Heart right ventricle (tissue), 16 donors: ENCODE measurements around the gene RBP5. TPM values are rescaled to one million over a fixed set of nuclear protein-coding genes. Genes with fewer than 3 reads are reported as not detected.
"Not testable (repeated sequence)": the region's sequence is repeated elsewhere in the genome, so short reads cannot be mapped to it uniquely, and the experiment has no call there.

ENCODE experiments used
- ATAC-seq, 8 donors: fragments of 200-7000 bp; cut with Tn5 transposase; one replicate each; pipeline ENCODE4 v1.9.1; 2020; ENCODE audit warnings: mild to moderate bottlenecking in 8 of 8, moderate library complexity in 8 of 8, moderate number of reproducible peaks in 1 of 8
- DNase-seq, 2 donors: peaks; one replicate each; pipeline ENCODE4 v3.0.0-alpha.2; 2020
- H3K27ac ChIP-seq, 10 donors: fragments of 200-600 bp; sonication (generic) in 2 of 10; one replicate each; pipeline versions ENCODE4 v1.5.0 to v1.8.0; 2020 to 2022; ENCODE audit warnings: mild to moderate bottlenecking in 3 of 10
- H3K27me3 ChIP-seq, 7 donors: fragments of 200-600 bp; one replicate each; pipeline ENCODE4 v1.8.0; 2021 to 2022; ENCODE audit warnings: mild to moderate bottlenecking in 2 of 7
- H3K36me3 ChIP-seq, 9 donors: fragments of 200-600 bp; sonication (generic) in 1 of 9; one replicate each; pipeline versions ENCODE4 v1.5.0 to v1.8.0; 2020 to 2022; ENCODE audit warnings: mild to moderate bottlenecking in 2 of 9
- H3K4me1 ChIP-seq, 9 donors: fragments of 200-600 bp; sonication (generic) in 1 of 9; one replicate each; pipeline versions ENCODE4 v1.5.0 to v1.8.0; 2020 to 2022; ENCODE audit warnings: mild to moderate bottlenecking in 4 of 9
- H3K4me3 ChIP-seq, 10 donors: fragments of 200-600 bp; sonication (generic) in 2 of 10; one replicate each; pipeline versions ENCODE4 v1.5.0 to v1.8.0; 2020 to 2022; ENCODE audit warnings: mild to moderate bottlenecking in 7 of 10, moderate library complexity in 2 of 10
- H3K9me3 ChIP-seq, 11 donors: fragments of 200-600 bp in 10 of 11; sonication (generic) in 2 of 11; one replicate each; pipeline versions ENCODE4 v1.5.0 to v1.8.0; 2013 to 2022; ENCODE audit warnings: mild to moderate bottlenecking in 2 of 11, control low read depth in 1 of 11, moderate library complexity in 1 of 11
- WGBS, 2 donors: extraction: QIAGEN DNeasy Blood & Tissue Kit; methylation state at CpG; one replicate each; pipeline ENCODE4 v1.1.7; 2013; ENCODE audit warnings: inconsistent platforms in 1 of 2; 5-methylcytosine and 5-hydroxymethylcytosine counted together
- intact Hi-C, 10 donors: fragments of 100-400 bp; cut with DNase I; formaldehyde crosslinking; loops; one replicate each; pipeline versions ENCODE4 v1.11.1 to v1.14.2; 2022
- polyA plus RNA-seq, 2 donors: library from polyadenylated mRNA; stranded (reverse); fragments of 200-250 nt; gene quantifications; one replicate each; pipeline ENCODE4 v1.2.3, GENCODE V29; 2013
- total RNA-seq, 10 donors: library from RNA; stranded (reverse); fragmentation: NEBNext Ultra II Directional in 3 of 10; extraction: Animal tissue kit (Norgen Biotek cat#: 25700) in 3 of 10; gene quantifications; one replicate each; pipeline versions ENCODE4 v1.2.1 to v1.2.4, GENCODE V29; 2021 to 2023
- TF ChIP-seq, protein P1 (sequence below), 9 donors: fragments of 200-600 bp; sonication (generic) in 2 of 9; IDR thresholded peaks; one replicate each; pipeline versions ENCODE4 v1.5.0 to v1.8.0; 2021 to 2022; ENCODE audit warnings: antibody characterized with exemption in 9 of 9, mild to moderate bottlenecking in 5 of 9, moderate library complexity in 1 of 9
- donor health status: Arrhythmogenic right ventricular cardiomyopathy.
- donor health status: ischemic (EF 13 %, LVEDD 7.1; RV severe dilation, severe dysfunction).
- donor health status: healthy with polysubstance abuse.
- donor health status: DM: no; HTN: yes; CAD: no.
- donor health status: DM: no; HTN: no; CAD: no.
- donor health status: ischemic (EF 25% LVEDD 6.9; RV normal size, moderate dysfunction).
- donor health status: ischemic (EF 25% LVEDD 5.7; RV mildly dilated, moderate dysfunction).
- donor health status: healthy.
- donor health status: DM: yes; HTN: yes; CAD: no.
- donor health status: Ischemic cardiomyopathy.
- donor health status: ischemic (EF 35%, LVEDD 5.7; RV mildly dilated, moderate dysfunction).
- donor health status: nonischemic (EF 11% LVEDD 7.7; RV severe dilation, severe dysfunction).
- donor health status: DM: yes; HTN: yes; CAD: no.
- donor health status: PGD.
- donor health status: ischemic (EF 29% LVEDD 5.4; RV normal size, mild dysfunction).
- donor health status: nonischemic (EF 23%, LVEDD 6.1; RV moderate dilation, normal function).

The RBP5 gene
- total and polyA plus RNA-seq, 12 donors = 0.34 to 3.2 (median 0.64) TPM; not detected in 6

DNA sequence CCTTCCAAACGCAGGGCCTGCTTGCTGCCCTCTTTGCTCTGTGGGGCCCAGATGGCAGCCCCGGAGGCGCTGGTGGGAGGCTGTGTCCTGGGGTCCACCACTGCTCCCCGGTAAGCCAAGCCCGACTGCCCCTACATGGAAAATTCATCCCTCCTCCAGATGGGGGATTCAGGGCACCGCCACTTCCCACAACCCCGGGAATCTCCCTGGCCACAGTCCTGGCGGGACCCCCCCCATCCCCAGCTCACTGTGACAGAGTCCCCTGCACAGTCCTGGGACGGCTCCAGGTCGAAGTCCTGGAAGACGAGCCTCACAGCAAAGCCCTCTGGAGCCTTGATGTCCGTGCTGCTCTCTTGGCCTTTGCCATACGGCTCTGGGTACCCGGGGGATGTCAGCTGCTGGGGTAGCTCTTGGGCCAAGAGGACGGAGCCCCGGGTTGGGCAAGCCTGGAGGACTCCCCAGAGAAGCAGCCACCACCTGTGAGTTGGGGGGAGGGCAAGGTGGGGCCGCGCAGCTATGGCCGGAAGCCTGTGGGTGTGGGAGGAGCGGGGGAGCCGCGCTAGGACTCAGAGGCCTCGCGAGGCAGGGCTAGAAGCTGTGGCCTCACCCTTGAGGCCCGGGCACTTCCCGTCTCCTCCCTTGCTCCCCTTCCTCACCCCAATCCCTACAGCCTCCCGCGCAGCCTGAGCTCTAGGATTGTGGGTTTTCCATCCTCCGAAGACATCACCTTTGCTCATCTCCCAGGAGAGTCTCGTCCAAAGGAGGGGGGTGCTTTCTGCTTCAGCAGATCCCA, 20.5 kb downstream of the RBP5 start:
- TF ChIP-seq, protein P1, sequence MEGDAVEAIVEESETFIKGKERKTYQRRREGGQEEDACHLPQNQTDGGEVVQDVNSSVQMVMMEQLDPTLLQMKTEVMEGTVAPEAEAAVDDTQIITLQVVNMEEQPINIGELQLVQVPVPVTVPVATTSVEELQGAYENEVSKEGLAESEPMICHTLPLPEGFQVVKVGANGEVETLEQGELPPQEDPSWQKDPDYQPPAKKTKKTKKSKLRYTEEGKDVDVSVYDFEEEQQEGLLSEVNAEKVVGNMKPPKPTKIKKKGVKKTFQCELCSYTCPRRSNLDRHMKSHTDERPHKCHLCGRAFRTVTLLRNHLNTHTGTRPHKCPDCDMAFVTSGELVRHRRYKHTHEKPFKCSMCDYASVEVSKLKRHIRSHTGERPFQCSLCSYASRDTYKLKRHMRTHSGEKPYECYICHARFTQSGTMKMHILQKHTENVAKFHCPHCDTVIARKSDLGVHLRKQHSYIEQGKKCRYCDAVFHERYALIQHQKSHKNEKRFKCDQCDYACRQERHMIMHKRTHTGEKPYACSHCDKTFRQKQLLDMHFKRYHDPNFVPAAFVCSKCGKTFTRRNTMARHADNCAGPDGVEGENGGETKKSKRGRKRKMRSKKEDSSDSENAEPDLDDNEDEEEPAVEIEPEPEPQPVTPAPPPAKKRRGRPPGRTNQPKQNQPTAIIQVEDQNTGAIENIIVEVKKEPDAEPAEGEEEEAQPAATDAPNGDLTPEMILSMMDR (IDR thresholded peaks at IDR 0.05) = no peak
- no peaks in the 10 kb centered on the region for H3K27me3 ChIP-seq
- H3K9me3 ChIP-seq = peaks cover 0 to 13% (median 3%) of the 10 kb centered on the region in 11 donors
- H3K27ac ChIP-seq = peak overlapping the region; percentile 70 to 98 (median 89)
- peak overlapping the region in 9 of 10 donors; percentile 41 to 70 (median 63) for H3K4me3 ChIP-seq
- DNase-seq (peak; percentile 54 to 78), ATAC-seq (peak; percentile 80 to 93 (median 88))
- peaks cover 0 to 38% (median 11%) of the 10 kb centered on the region in 9 donors for H3K4me1 ChIP-seq
- H3K36me3 ChIP-seq = peaks cover 0 to 26% (median 0%) of the 10 kb centered on the region in 9 donors
- intact Hi-C loops = loop anchor here in 5 of 10 donors (2.0 to 10.0 kb wide), 4 partner anchors 46 to 163 kb away; partner anchors contain the start of genes C1S (in 4 of the 5), C12orf57 (in 1 of the 5) and RNU7-1 (in 1 of the 5)
- 17 to 23% methylated on average over 30 of the region's 30 CpGs for WGBS, 2 donors

DNA sequence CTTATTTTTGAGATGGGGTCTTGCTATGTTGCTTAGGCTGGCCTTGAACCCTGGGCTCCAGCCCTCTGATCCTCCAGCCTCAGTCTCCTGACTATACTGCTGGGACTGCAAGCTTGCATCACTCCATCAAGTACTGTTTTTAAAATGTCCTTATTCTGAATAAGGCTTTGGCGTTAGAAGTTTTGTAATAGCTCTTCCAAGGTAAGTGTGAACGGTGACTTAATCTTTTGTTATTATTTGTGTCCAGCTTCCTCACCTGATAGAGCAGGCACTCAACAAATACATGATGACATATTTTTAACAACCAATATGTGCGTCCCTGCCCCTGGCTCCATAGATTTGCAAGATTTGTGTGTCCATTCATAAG, 21.1 kb downstream of the RBP5 start:
- WGBS, 2 donors = 65 to 78% methylated on average over 3 of the region's 3 CpGs
- Histone ChIP-seq H3K4me3 (peak overlapping the region in 9 of 10 donors; percentile 41 to 70 (median 63)), H3K4me1 (peaks cover 0 to 36% (median 10%) of the 10 kb centered on the region in 9 donors), H3K36me3 (peaks cover 0 to 29% (median 0%) of the 10 kb centered on the region in 9 donors), H3K27me3 (no peaks in the 10 kb centered on the region), H3K9me3 (peaks cover 0 to 13% (median 3%) of the 10 kb centered on the region in 11 donors), H3K27ac (peak overlapping the region; percentile 70 to 98 (median 89))
- no peak for ATAC-seq
- intact Hi-C loops = loop anchor here in 5 of 10 donors (2.0 to 10.0 kb wide), 4 partner anchors 45 to 163 kb away; partner anchors contain the start of genes C1S (in 4 of the 5), C12orf57 (in 1 of the 5) and RNU7-1 (in 1 of the 5)
- TF ChIP-seq, protein P1 (IDR thresholded peaks at IDR 0.05) = no peak
- no peak for DNase-seq

DNA sequence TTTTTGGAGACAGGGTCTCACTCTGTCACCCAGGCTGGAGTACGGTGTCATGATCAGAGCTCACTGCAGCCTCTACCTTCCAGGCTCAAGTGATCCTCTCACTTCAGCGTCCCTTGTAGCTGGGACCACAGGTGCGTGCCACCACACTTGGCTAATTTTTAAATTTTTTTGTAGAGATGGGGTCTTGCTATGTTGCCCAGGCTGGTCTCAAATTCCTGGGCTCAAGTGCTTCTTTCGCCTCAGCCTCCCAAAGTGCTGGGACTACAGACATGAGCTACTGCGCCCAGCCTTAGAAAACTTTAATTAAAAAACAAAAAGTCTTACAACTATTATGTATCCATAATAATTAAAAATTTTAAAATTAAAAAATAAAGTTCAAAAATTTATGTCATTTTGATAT, 21.5 kb downstream of the RBP5 start:
- Histone ChIP-seq H3K36me3 (peaks cover 0 to 30% (median 0%) of the 10 kb centered on the region in 9 donors), H3K27ac (peak overlapping the region in 3 of 10 donors; percentile 86 to 98 (median 90)), H3K9me3 (peaks cover 0 to 13% (median 3%) of the 10 kb centered on the region in 11 donors), H3K4me3 (peak overlapping the region in 3 of 10 donors; percentile 61 to 70 (median 67)), H3K4me1 (peaks cover 0 to 35% (median 10%) of the 10 kb centered on the region in 9 donors)
- not testable (repeated sequence) for DNase-seq, H3K27me3 ChIP-seq, ATAC-seq
- intact Hi-C loops = loop anchor here in 3 of 10 donors (5.0 to 10.0 kb wide), 3 partner anchors 45 to 162 kb away; partner anchors contain the start of genes C12orf57 (in 1 of the 3), C1S (in 1 of the 3) and RNU7-1 (in 1 of the 3)
- WGBS, 2 donors = 99 to 100% methylated on average over 5 of the region's 5 CpGs

DNA sequence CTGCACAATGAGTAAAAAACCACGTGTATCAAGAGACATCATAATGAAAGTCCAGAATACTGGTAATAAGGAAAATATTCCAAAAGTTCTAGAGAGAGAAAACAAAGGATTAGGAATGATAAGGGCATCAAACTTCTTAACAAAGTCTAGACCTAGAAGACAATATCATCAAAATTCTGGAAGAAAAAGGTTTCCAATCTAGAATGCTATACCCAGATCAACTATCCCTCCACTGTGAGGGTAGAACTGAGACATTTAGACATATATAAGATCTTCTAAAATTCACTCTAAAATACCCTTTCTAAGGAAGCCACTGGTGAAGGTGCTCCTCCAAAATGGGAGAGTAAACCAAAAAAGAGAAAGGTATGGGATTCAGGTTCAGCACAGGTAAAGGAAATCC, 22.6 kb downstream of the RBP5 start:
- Histone ChIP-seq H3K27ac (no peak overlapping the region), H3K4me3 (no peak overlapping the region)
- 90 to 100% methylated on average over 1 of the region's 1 CpG for WGBS, 2 donors

More for the DNA sequence above, 22.6 kb downstream of the RBP5 start:
- intact Hi-C loops = loop anchor here in 3 of 10 donors (5.0 to 10.0 kb wide), 3 partner anchors 44 to 161 kb away; partner anchors contain the start of genes C12orf57 (in 1 of the 3), C1S (in 1 of the 3) and RNU7-1 (in 1 of the 3)
- ATAC-seq (no peak), DNase-seq (no peak)
- TF ChIP-seq, protein P1 (IDR thresholded peaks at IDR 0.05) = no peak
- H3K4me1 ChIP-seq = peaks cover 0 to 41% (median 10%) of the 10 kb centered on the region in 9 donors
- peaks cover 0 to 40% (median 0%) of the 10 kb centered on the region in 9 donors for H3K36me3 ChIP-seq
- peaks cover 0 to 13% (median 3%) of the 10 kb centered on the region in 11 donors for H3K9me3 ChIP-seq
- H3K27me3 ChIP-seq = no peaks in the 10 kb centered on the region
